HG03060 (cell line): ENCODE measurements around the gene PCGF1.

ENCODE experiments used
- ATAC-seq: cut with Tn5 transposase; IDR thresholded peaks from one replicate; pipeline ENCODE4 v1.9.1; 2021; ENCODE audit warnings: low read depth, moderate number of reproducible peaks; ENCODE audit not compliant: unreplicated experiment

The PCGF1 gene

GRCh38 chr2:74516650-74517049, 9.2 kb upstream of the PCGF1 start:
- no peak for ATAC-seq

GRCh38 chr2:74515981-74516633, 8.6 kb upstream of the PCGF1 start:
- no peak for ATAC-seq

GRCh38 chr2:74515271-74515980, 7.9 kb upstream of the PCGF1 start:
- ATAC-seq = no peak

GRCh38 chr2:74514368-74515270, 7.1 kb upstream of the PCGF1 start, which contains the start of gene TLX2:
TSS of gene TLX2 (plus strand) at chr2:74514450. CDS start at chr2:74514807, 357 bp downstream.
- no peak for ATAC-seq

- ATAC-seq = no peak
Measured at GRCh38 chr2:74513605-74514367, 6.3 kb upstream of the PCGF1 start.

- no peak for ATAC-seq
Measured at GRCh38 chr2:74512744-74513604, 5.5 kb upstream of the PCGF1 start.

- no peak for ATAC-seq
Measured at GRCh38 chr2:74511104-74511989, 3.9 kb upstream of the PCGF1 start.

GRCh38 chr2:74510272-74510671, 2.8 kb upstream of the PCGF1 start:
- no peak for ATAC-seq

- no peak for ATAC-seq
Measured at GRCh38 chr2:74507926-74508520, 528 bp upstream of the PCGF1 start.

- no peak for ATAC-seq
Measured at GRCh38 chr2:74505448-74506246, 1.8 kb downstream of the PCGF1 start.

- ATAC-seq = no peak
Measured at GRCh38 chr2:74504591-74504990, 2.9 kb downstream of the PCGF1 start.

- no peak for ATAC-seq
Measured at GRCh38 chr2:74503506-74504475, 3.7 kb downstream of the PCGF1 start.

- no peak for ATAC-seq
Measured at GRCh38 chr2:74502720-74503505, 4.6 kb downstream of the PCGF1 start.

GRCh38 chr2:74502147-74502719, 5.3 kb downstream of the PCGF1 start:
- ATAC-seq = no peak
